Panc1 (cell line): ENCODE measurements around the gene DOCK11. TPM values are rescaled to one million over a fixed set of nuclear protein-coding genes. Genes with fewer than 3 reads are reported as not detected.

Experiments
- ATAC-seq: fragments of 200-7000 bp; cut with Tn5 transposase; 2 replicates; pipeline ENCODE4 v1.9.1; 2020; ENCODE audit warnings: mild to moderate bottlenecking, moderate library complexity
- BruUV-seq: library from RNA; stranded (reverse); fragments of 400-500 nt; replicated peaks from 2 replicates; lab custom pipeline; 2021; lab: Mats Ljungman, UMichigan
- CTCF ChIA-PET: fragments of 300-600 bp; sonication (Branson Sonifier 250); formaldehyde crosslinking; loops from one replicate; lab custom pipeline; 2022; ENCODE audit warnings: antibody characterized with exemption; lab: Charles Lee
- POLR2A ChIA-PET: fragments of 300-600 bp; sonication (Branson Sonifier 250); formaldehyde crosslinking; loops from one replicate; lab custom pipeline; 2022; ENCODE audit warnings: antibody characterized with exemption; lab: Charles Lee
- DNase-seq: peaks from one replicate; pipeline ENCODE4 v3.0.0-alpha.2; 2010; ENCODE audit warnings: low read depth, low spot score
- H3K27ac ChIP-seq: 2 replicates; pipeline ENCODE4 v1.5.1; 2011; ENCODE audit warnings: mild to moderate bottlenecking, low read length, inconsistent platforms
- H3K27me3 ChIP-seq: fragments of 200-500 bp; sonication (Bioruptor generic); 2 replicates; pipeline ENCODE4 v1.6.0; 2014; ENCODE audit warnings: low read length, inconsistent platforms; ENCODE audit not compliant: control insufficient read depth, insufficient read depth
- H3K36me3 ChIP-seq: fragments of 200-500 bp; sonication (Bioruptor generic); 2 replicates; pipeline ENCODE4 v1.5.1; 2014; ENCODE audit warnings: inconsistent platforms, mild to moderate bottlenecking, low read length, moderate library complexity; ENCODE audit not compliant: control insufficient read depth, insufficient read depth
- H3K4me1 ChIP-seq: 2 replicates; pipeline ENCODE4 v1.5.1; 2011; ENCODE audit warnings: inconsistent platforms, mild to moderate bottlenecking, low read length, moderate library complexity; ENCODE audit not compliant: control insufficient read depth, insufficient read depth
- H3K4me3 ChIP-seq, 2 experiments: 2 replicates each; pipeline ENCODE4 v1.5.1; 2011 to 2012; ENCODE audit warnings: low read depth in 2 of 2, low read length in 2 of 2, mild to moderate bottlenecking in 2 of 2, inconsistent platforms in 1 of 2, moderate library complexity in 1 of 2
- H3K9me3 ChIP-seq: fragments of 200-500 bp; sonication (Bioruptor generic); 2 replicates; pipeline ENCODE4 v1.5.1; 2014; ENCODE audit warnings: low read depth, mild to moderate bottlenecking, inconsistent platforms, low read length, moderate library complexity; ENCODE audit not compliant: control insufficient read depth, insufficient read depth
- POLR2AphosphoS5 ChIP-seq: IDR thresholded peaks from 2 replicates; pipeline ENCODE4 v1.6.1; 2012; ENCODE audit warnings: mild to moderate bottlenecking, low read depth, low read length, moderate library complexity
- SIN3A ChIP-seq: IDR thresholded peaks from 2 replicates; pipeline ENCODE4 v1.6.1; 2012; ENCODE audit warnings: low read depth, mild to moderate bottlenecking, low read length, moderate library complexity, borderline replicate concordance; ENCODE audit not compliant: insufficient read depth
- TCF7L2 ChIP-seq: IDR thresholded peaks from 2 replicates; pipeline ENCODE4 v1.6.1; 2011; ENCODE audit warnings: mild to moderate bottlenecking, low read depth, low read length, inconsistent platforms
- in situ Hi-C: cut with HindIII; loops from 2 replicates; pipeline ENCODE4 v1.10.0; 2016; ENCODE audit warnings: low sequenced_read_pairs, low pct_unique_long_range_greater_than_20kb
- intact Hi-C: fragments of 100-400 bp; cut with micrococcal nuclease; formaldehyde crosslinking; loops from one replicate; pipeline ENCODE4 v1.10.0; 2022; ENCODE audit not compliant: unreplicated experiment
- total RNA-seq: library from RNA; stranded (reverse); gene quantifications from one replicate; pipeline ENCODE4 v1.2.1, GENCODE V29; 2021; ENCODE audit not compliant: unreplicated experiment
- TF ChIP-seq, protein P1 (sequence below), 2 experiments: IDR thresholded peaks; 2 replicates each; pipeline ENCODE4 v1.6.1; 2011 to 2012; ENCODE audit warnings: low read depth in 2 of 2, control low read depth in 1 of 2, low read length in 1 of 2, mild to moderate bottlenecking in 1 of 2, moderate library complexity in 1 of 2; ENCODE audit not compliant: insufficient read depth in 1 of 2
- TF ChIP-seq, protein P2 (sequence below): fragments of 450-650 bp; IDR thresholded peaks from 2 replicates; pipeline ENCODE4 v1.5.1; 2017; ENCODE audit warnings: mild to moderate bottlenecking

The DOCK11 gene
- total RNA-seq, 1 experiment from 2014 or later: 2.0 TPM

DNA sequence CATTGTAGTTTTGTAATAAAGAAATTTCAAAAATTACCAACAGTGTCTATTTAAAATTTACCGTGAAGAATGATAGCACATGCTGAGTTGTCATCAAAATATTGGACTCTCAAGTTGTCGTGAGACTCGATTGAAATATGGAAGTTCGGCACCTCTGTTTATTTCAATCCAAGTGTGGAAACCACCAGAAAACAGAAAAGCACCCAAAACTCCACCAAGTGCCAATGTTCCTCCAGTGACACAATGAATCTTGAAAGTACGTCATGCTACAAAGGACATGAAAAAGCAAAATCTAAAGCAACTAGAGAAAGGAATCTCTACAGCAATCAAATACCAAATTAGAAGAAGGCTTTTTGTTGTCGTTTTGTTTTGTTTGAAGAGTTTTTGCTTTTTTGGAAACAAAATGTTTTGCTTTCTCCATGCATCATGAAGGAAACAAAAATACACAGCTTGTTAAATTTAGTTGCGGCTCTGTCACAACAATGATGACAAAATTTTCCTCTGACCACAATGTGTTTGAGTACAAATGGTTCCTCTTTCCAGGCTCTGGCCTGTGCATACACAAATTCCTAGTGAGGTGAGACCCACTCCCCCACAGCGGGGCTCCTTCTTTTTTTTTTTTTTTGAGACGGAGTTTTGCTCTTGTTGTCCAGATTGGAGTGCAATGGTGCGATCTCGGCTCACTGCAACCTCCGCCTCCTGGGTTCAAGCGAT is 222.2 kb downstream of the DOCK11 start:
- no peak overlapping the region for H3K27ac ChIP-seq
- no peaks in the 10 kb centered on the region for H3K4me1 ChIP-seq
- H3K9me3 ChIP-seq: no peaks in the 10 kb centered on the region
- no peak for ATAC-seq
- no peak overlapping the region for H3K4me3 ChIP-seq
- H3K36me3 ChIP-seq: no peaks in the 10 kb centered on the region
- no peaks in the 10 kb centered on the region for H3K27me3 ChIP-seq
- TF ChIP-seq POLR2AphosphoS5: no peak
- no peak for TF ChIP-seq TCF7L2
- TF ChIP-seq, protein P1, sequence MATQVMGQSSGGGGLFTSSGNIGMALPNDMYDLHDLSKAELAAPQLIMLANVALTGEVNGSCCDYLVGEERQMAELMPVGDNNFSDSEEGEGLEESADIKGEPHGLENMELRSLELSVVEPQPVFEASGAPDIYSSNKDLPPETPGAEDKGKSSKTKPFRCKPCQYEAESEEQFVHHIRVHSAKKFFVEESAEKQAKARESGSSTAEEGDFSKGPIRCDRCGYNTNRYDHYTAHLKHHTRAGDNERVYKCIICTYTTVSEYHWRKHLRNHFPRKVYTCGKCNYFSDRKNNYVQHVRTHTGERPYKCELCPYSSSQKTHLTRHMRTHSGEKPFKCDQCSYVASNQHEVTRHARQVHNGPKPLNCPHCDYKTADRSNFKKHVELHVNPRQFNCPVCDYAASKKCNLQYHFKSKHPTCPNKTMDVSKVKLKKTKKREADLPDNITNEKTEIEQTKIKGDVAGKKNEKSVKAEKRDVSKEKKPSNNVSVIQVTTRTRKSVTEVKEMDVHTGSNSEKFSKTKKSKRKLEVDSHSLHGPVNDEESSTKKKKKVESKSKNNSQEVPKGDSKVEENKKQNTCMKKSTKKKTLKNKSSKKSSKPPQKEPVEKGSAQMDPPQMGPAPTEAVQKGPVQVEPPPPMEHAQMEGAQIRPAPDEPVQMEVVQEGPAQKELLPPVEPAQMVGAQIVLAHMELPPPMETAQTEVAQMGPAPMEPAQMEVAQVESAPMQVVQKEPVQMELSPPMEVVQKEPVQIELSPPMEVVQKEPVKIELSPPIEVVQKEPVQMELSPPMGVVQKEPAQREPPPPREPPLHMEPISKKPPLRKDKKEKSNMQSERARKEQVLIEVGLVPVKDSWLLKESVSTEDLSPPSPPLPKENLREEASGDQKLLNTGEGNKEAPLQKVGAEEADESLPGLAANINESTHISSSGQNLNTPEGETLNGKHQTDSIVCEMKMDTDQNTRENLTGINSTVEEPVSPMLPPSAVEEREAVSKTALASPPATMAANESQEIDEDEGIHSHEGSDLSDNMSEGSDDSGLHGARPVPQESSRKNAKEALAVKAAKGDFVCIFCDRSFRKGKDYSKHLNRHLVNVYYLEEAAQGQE (IDR thresholded peaks at IDR 0.05; ENCODE audit: insufficient read depth in 1 of 2, low read depth in 2 of 2, low read length in 1 of 2): no peak
- TF ChIP-seq, protein P2, sequence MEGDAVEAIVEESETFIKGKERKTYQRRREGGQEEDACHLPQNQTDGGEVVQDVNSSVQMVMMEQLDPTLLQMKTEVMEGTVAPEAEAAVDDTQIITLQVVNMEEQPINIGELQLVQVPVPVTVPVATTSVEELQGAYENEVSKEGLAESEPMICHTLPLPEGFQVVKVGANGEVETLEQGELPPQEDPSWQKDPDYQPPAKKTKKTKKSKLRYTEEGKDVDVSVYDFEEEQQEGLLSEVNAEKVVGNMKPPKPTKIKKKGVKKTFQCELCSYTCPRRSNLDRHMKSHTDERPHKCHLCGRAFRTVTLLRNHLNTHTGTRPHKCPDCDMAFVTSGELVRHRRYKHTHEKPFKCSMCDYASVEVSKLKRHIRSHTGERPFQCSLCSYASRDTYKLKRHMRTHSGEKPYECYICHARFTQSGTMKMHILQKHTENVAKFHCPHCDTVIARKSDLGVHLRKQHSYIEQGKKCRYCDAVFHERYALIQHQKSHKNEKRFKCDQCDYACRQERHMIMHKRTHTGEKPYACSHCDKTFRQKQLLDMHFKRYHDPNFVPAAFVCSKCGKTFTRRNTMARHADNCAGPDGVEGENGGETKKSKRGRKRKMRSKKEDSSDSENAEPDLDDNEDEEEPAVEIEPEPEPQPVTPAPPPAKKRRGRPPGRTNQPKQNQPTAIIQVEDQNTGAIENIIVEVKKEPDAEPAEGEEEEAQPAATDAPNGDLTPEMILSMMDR: no peak
- no peak for TF ChIP-seq SIN3A
- ChIA-PET CTCF (interaction anchor here (0.7 kb wide), 1 partner anchor 31 kb away, joined by 4 read pairs; no protein-coding TSS in a partner anchor), POLR2A (no interaction called here)
- BruUV-seq: no TSS peak
- intact Hi-C loops: no loop called here
- no peak for DNase-seq
- in situ Hi-C loops: no loop called here

DNA sequence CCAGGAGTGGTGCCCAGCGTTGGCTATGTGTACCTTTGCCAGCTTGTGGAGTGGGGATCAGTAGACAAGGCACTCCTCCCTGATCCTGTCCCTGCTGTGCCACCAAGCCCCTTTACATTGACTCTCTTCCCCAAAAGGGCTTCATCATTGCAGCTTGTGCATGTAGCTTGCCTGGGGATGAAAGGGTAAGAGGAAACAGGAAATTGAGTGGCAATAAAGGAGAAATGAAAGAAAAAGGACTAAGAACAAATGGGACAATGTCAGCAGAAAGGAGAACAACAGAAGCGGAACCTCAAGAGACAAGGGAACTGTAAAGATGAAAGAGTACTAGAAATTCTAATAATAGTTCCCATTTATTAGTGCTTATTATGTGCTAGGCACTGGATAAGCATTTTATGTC is 223.1 kb downstream of the DOCK11 start:
- TF ChIP-seq POLR2AphosphoS5: no peak
- no peak for TF ChIP-seq SIN3A
- TF ChIP-seq, protein P1 (IDR thresholded peaks at IDR 0.05; ENCODE audit: insufficient read depth in 1 of 2, low read depth in 2 of 2, low read length in 1 of 2): no peak
- TF ChIP-seq, protein P2: no peak
- no peak for TF ChIP-seq TCF7L2

More for the DNA sequence above, 223.1 kb downstream of the DOCK11 start:
- ChIA-PET CTCF (interaction anchor here (0.7 kb wide), 1 partner anchor 32 kb away, joined by 4 read pairs; no protein-coding TSS in a partner anchor), POLR2A (no interaction called here)
- DNase-seq (no peak), ATAC-seq (no peak)
- no TSS peak for BruUV-seq
- in situ Hi-C loops: no loop called here
- Histone ChIP-seq H3K36me3 (no peaks in the 10 kb centered on the region), H3K9me3 (no peaks in the 10 kb centered on the region), H3K27me3 (no peaks in the 10 kb centered on the region), H3K4me3 (no peak overlapping the region), H3K27ac (no peak overlapping the region), H3K4me1 (peaks cover 4% of the 10 kb centered on the region)
- intact Hi-C loops: no loop called here
